Hematopoietic multipotent progenitor cell treated with erythropoietin and hydrocortisone succinate and interleukin-3 and kit ligand, for 17 days (in vitro differentiated cells): ENCODE data around the gene PYGO1.
"Not testable (repeated sequence)": the region's sequence is repeated elsewhere in the genome, so short reads cannot be mapped to it uniquely, and the experiment has no call there.

Experiments
- DNase-seq: peaks from one replicate; pipeline ENCODE4 v3.0.0-alpha.2; 2015; ENCODE audit warnings: low spot score

PYGO1 gene

GRCh38 chr15:55564347-55565145 is 23.6 kb downstream of the PYGO1 start:
- DNase-seq: no peak

- DNase-seq: no peak
Observed at GRCh38 chr15:55562601-55563000, 25.5 kb downstream of the PYGO1 start.

GRCh38 chr15:55555089-55555488 is 33.1 kb downstream of the PYGO1 start:
- no peak for DNase-seq

- no peak for DNase-seq
Observed at GRCh38 chr15:55552926-55553325, 35.2 kb downstream of the PYGO1 start.

GRCh38 chr15:55552451-55552850 is 35.7 kb downstream of the PYGO1 start:
- no peak for DNase-seq

GRCh38 chr15:55549305-55549704 is 38.8 kb downstream of the PYGO1 start:
- no peak for DNase-seq

GRCh38 chr15:55546718-55547117 is 41.4 kb downstream of the PYGO1 start:
- no peak for DNase-seq

GRCh38 chr15:55535436-55535835 is 52.7 kb downstream of the PYGO1 start:
- no peak for DNase-seq

GRCh38 chr15:55532944-55533343 is 55.2 kb downstream of the PYGO1 start:
- no peak for DNase-seq

GRCh38 chr15:55530861-55531313 is 57.3 kb downstream of the PYGO1 start:
- no peak for DNase-seq

- DNase-seq: no peak
Observed at GRCh38 chr15:55528812-55529211, 59.3 kb downstream of the PYGO1 start.

GRCh38 chr15:55527150-55527549 is 61.0 kb downstream of the PYGO1 start:
- DNase-seq: no peak

- DNase-seq: no peak
Observed at GRCh38 chr15:55526559-55527036, 61.5 kb downstream of the PYGO1 start.

GRCh38 chr15:55522742-55523450 is 65.2 kb downstream of the PYGO1 start:
- no peak for DNase-seq

GRCh38 chr15:55518641-55519040 is 69.5 kb downstream of the PYGO1 start:
- DNase-seq: no peak

- no peak for DNase-seq
Observed at GRCh38 chr15:55518009-55518408, 70.1 kb downstream of the PYGO1 start.

- no peak for DNase-seq
Observed at GRCh38 chr15:55515991-55516776, 72.0 kb downstream of the PYGO1 start.

- no peak for DNase-seq
Observed at GRCh38 chr15:55515491-55515890, 72.7 kb downstream of the PYGO1 start.

GRCh38 chr15:55514414-55514850 is 73.7 kb downstream of the PYGO1 start:
- DNase-seq: no peak

GRCh38 chr15:55513621-55514413 is 74.3 kb downstream of the PYGO1 start:
- DNase-seq: not testable (repeated sequence)

- DNase-seq: no peak
Observed at GRCh38 chr15:55513152-55513551, 75.0 kb downstream of the PYGO1 start.

- DNase-seq: no peak
Observed at GRCh38 chr15:55507567-55507966, 80.6 kb downstream of the PYGO1 start.
